C4-2B (cell line): Measurements from ENCODE around the gene NKG7.

Experiments
- H3K27ac ChIP-seq: fragments of 450-650 bp; 2 replicates; pipeline ENCODE4 v1.5.1; 2017
- CTCF ChIP-seq: fragments of 450-650 bp; conservative IDR thresholded peaks from 2 replicates; pipeline ENCODE4 v1.5.1; 2017; ENCODE audit warnings: mild to moderate bottlenecking
- ZFX ChIP-seq: fragments of 450-650 bp; IDR thresholded peaks from 2 replicates; pipeline ENCODE4 v1.6.1; 2017

The NKG7 gene

GRCh38 chr19:51352783-51353360 is 19.6 kb downstream of the NKG7 start:
- H3K27ac ChIP-seq = no peak overlapping the region
- TF ChIP-seq CTCF = no peak
- TF ChIP-seq ZFX = no peak

GRCh38 chr19:51351266-51351990 is 21.0 kb downstream of the NKG7 start:
- TF ChIP-seq ZFX = no peak
- H3K27ac ChIP-seq = no peak overlapping the region

- TF ChIP-seq ZFX (no peak), CTCF (no peak)
- H3K27ac ChIP-seq = no peak overlapping the region
These were observed 25.1 kb downstream of the NKG7 start for GRCh38 chr19:51347209-51347928.

GRCh38 chr19:51346742-51347141 is 25.7 kb downstream of the NKG7 start:
- H3K27ac ChIP-seq = no peak overlapping the region
- TF ChIP-seq CTCF = no peak
- TF ChIP-seq ZFX = no peak

GRCh38 chr19:51345076-51345620 is 27.3 kb downstream of the NKG7 start:
- no peak for TF ChIP-seq CTCF
- no peak for TF ChIP-seq ZFX
- H3K27ac ChIP-seq = no peak overlapping the region

GRCh38 chr19:51342631-51343569 is 29.6 kb downstream of the NKG7 start:
- peak overlapping the region; percentile 76 for H3K27ac ChIP-seq
- no peak for TF ChIP-seq ZFX
- TF ChIP-seq CTCF = no peak

GRCh38 chr19:51341976-51342580 is 30.4 kb downstream of the NKG7 start, which contains the start of gene VSIG10L:
Gene VSIG10L, minus strand, starts transcription at chr19:51342139. Its CDS starts 15 bp downstream, at chr19:51342124.
- peak within 1 kb of the TSS; percentile 76 for H3K27ac ChIP-seq
- TF ChIP-seq ZFX = no peak
- TF ChIP-seq CTCF = no peak
